ENCODE data around the gene COX19.

The COX19 gene

GRCh38 chr7:922334-923107 lies 52.8 kb downstream of the COX19 start:
- DNase-seq, result no peak

- DNase-seq, result no peak
Measured at GRCh38 chr7:921581-922333, 53.6 kb downstream of the COX19 start.

GRCh38 chr7:921071-921461 lies 54.3 kb downstream of the COX19 start:
- no peak for DNase-seq

- no peak for DNase-seq
Measured at GRCh38 chr7:920351-921070, 54.8 kb downstream of the COX19 start.

- no peak for DNase-seq
Measured at GRCh38 chr7:919924-920341, 55.4 kb downstream of the COX19 start.

- DNase-seq, result no peak
Measured at GRCh38 chr7:919114-919442, 56.3 kb downstream of the COX19 start.

GRCh38 chr7:918441-919113 lies 56.8 kb downstream of the COX19 start:
- DNase-seq, result no peak

- DNase-seq, result no peak
Measured at GRCh38 chr7:918118-918425, 57.3 kb downstream of the COX19 start.

GRCh38 chr7:917255-918117 lies 57.9 kb downstream of the COX19 start:
- no peak for DNase-seq

GRCh38 chr7:916291-916941 lies 58.9 kb downstream of the COX19 start:
- DNase-seq, result no peak

All from femur (tissue), 1 donor.